ENCODE data around the gene GALNT1. TPM values are rescaled to one million over a fixed set of nuclear protein-coding genes. Genes with fewer than 3 reads are reported as not detected.
A peak's percentile ranks its signal among the peaks of the same experiment; 100 is the strongest.

The GALNT1 gene
- total and polyA plus RNA-seq, 2 donors (not counting 1 experiment from before 2014, with no cell fraction given) = 7.5 to 51.3 TPM

GRCh38 chr18:35618696-35619095, 37.2 kb downstream of the GALNT1 start:
- no peak for TF ChIP-seq CTCF (IDR thresholded peaks at IDR 0.05)
- no peak for TF ChIP-seq EZH2 (IDR thresholded peaks at IDR 0.05; ENCODE audit: borderline replicate concordance, insufficient read depth, low read depth, low read length, poor library complexity, severe bottlenecking)
- no peak overlapping the region for H3K4me3 ChIP-seq (ENCODE audit: control extremely low read depth in 1 of 5, extremely low read depth in 1 of 5, insufficient read depth in 1 of 5, low read depth in 2 of 5, low read length in 4 of 5)
- H3K4me2 ChIP-seq (replicated peaks; ENCODE audit: low read depth, low read length, poor library complexity, severe bottlenecking) = no peak overlapping the region
- Mint-ChIP-seq H3K9me3 (ENCODE audit: insufficient read depth) (no peaks in the 10 kb centered on the region), H3K4me1 (peaks cover 38% of the 10 kb centered on the region), H3K27ac (no peak overlapping the region), H3K27me3 (no peaks in the 10 kb centered on the region), H3K4me3 (no peak overlapping the region)
- H3K9ac ChIP-seq (ENCODE audit: low read length) = no peak overlapping the region
- ChIA-PET POLR2A (no interaction called here), CTCF (no interaction called here)
- DNase-seq = no peak
- peaks cover 20 to 39% of the 10 kb centered on the region in 2 donors for H3K4me1 ChIP-seq (ENCODE audit: control insufficient read depth in 2 of 2, insufficient read depth in 2 of 2, low read length in 2 of 2)
- H3K27ac ChIP-seq (ENCODE audit: low read length in 2 of 2) = no peak overlapping the region
- no CpG with 5 or more reads among the region's 5 CpGs for WGBS (ENCODE audit: insufficient coverage)
- H2AFZ ChIP-seq (ENCODE audit: insufficient read depth, low read depth, low read length, poor library complexity, severe bottlenecking) = no peak overlapping the region
- H3K79me2 ChIP-seq (ENCODE audit: control insufficient read depth, insufficient read depth, low read length) = peaks cover 77% of the 10 kb centered on the region
- no peaks in the 10 kb centered on the region for H4K20me1 ChIP-seq (ENCODE audit: control insufficient read depth, insufficient read depth, low read length, poor library complexity, severe bottlenecking)
- no peaks in the 10 kb centered on the region for H3K27me3 ChIP-seq (replicated peaks in 1 of 4; ENCODE audit: control extremely low read depth in 1 of 4, control insufficient read depth in 3 of 4, insufficient read depth in 4 of 4, low read length in 3 of 4)
- peaks cover 0 to 2% of the 10 kb centered on the region in 2 experiments for H3K36me3 ChIP-seq (replicated peaks in 1 of 2; ENCODE audit: control extremely low read depth in 1 of 2, control insufficient read depth in 1 of 2, extremely low read depth in 1 of 2, insufficient read depth in 2 of 2, low read length in 1 of 2)
- intact Hi-C loops (cut with micrococcal nuclease) = loop anchor here (5.0 kb wide), 2 partner anchors 44 to 449 kb away; partner anchors contain the start of gene RPRD1A
- no peaks in the 10 kb centered on the region for H3K9me3 ChIP-seq (ENCODE audit: control extremely low read depth in 1 of 3, control insufficient read depth in 2 of 3, insufficient read depth in 1 of 3, low read length in 2 of 3)
- no peak for ATAC-seq (ENCODE audit: low read depth)

GRCh38 chr18:35619464-35619863, 37.9 kb downstream of the GALNT1 start:
- intact Hi-C loops (cut with micrococcal nuclease) = loop anchor here (5.0 kb wide), 2 partner anchors 43 to 448 kb away; partner anchors contain the start of gene RPRD1A
- peaks cover 43% of the 10 kb centered on the region for H3K4me1 Mint-ChIP-seq

More at GRCh38 chr18:35619464-35619863, 37.9 kb downstream of the GALNT1 start:
- no peak overlapping the region for H2AFZ ChIP-seq (ENCODE audit: insufficient read depth, low read depth, low read length, poor library complexity, severe bottlenecking)
- no peaks in the 10 kb centered on the region for H4K20me1 ChIP-seq (ENCODE audit: control insufficient read depth, insufficient read depth, low read length, poor library complexity, severe bottlenecking)
- no peaks in the 10 kb centered on the region for H3K9me3 ChIP-seq (ENCODE audit: control extremely low read depth in 1 of 3, control insufficient read depth in 2 of 3, insufficient read depth in 1 of 3, low read length in 2 of 3)
- H3K9ac ChIP-seq (ENCODE audit: low read length) = no peak overlapping the region
- WGBS (ENCODE audit: insufficient coverage) = 100% methylated on average over 3 of the region's 4 CpGs
- no peak overlapping the region for H3K4me3 Mint-ChIP-seq
- peaks cover 78% of the 10 kb centered on the region for H3K79me2 ChIP-seq (ENCODE audit: control insufficient read depth, insufficient read depth, low read length)
- H3K9me3 Mint-ChIP-seq (ENCODE audit: insufficient read depth) = no peaks in the 10 kb centered on the region
- peaks cover 20 to 45% of the 10 kb centered on the region in 2 donors for H3K4me1 ChIP-seq (ENCODE audit: control insufficient read depth in 2 of 2, insufficient read depth in 2 of 2, low read length in 2 of 2)
- no peaks in the 10 kb centered on the region for H3K36me3 ChIP-seq (replicated peaks in 1 of 2; ENCODE audit: control extremely low read depth in 1 of 2, control insufficient read depth in 1 of 2, extremely low read depth in 1 of 2, insufficient read depth in 2 of 2, low read length in 1 of 2)
- DNase-seq (no peak), ATAC-seq (ENCODE audit: low read depth) (no peak)
- POLR2A ChIA-PET = no interaction called here
- TF ChIP-seq CTCF (IDR thresholded peaks at IDR 0.05) (no peak), EZH2 (IDR thresholded peaks at IDR 0.05; ENCODE audit: borderline replicate concordance, insufficient read depth, low read depth, low read length, poor library complexity, severe bottlenecking) (no peak)
- H3K4me3 ChIP-seq (ENCODE audit: control extremely low read depth in 1 of 5, extremely low read depth in 1 of 5, insufficient read depth in 1 of 5, low read depth in 2 of 5, low read length in 4 of 5) = no peak overlapping the region
- no peaks in the 10 kb centered on the region for H3K27me3 ChIP-seq (replicated peaks in 1 of 4; ENCODE audit: control extremely low read depth in 1 of 4, control insufficient read depth in 3 of 4, insufficient read depth in 4 of 4, low read length in 3 of 4)
- CTCF ChIA-PET = interaction anchor here (0.9 kb wide), 1 partner anchor 31 kb away, joined by 4 read pairs; no protein-coding TSS in a partner anchor
- H3K4me2 ChIP-seq (replicated peaks; ENCODE audit: low read depth, low read length, poor library complexity, severe bottlenecking) = no peak overlapping the region
- H3K27me3 Mint-ChIP-seq = no peaks in the 10 kb centered on the region
- H3K27ac Mint-ChIP-seq = peak overlapping the region; percentile 17
- no peak overlapping the region for H3K27ac ChIP-seq (ENCODE audit: low read length in 2 of 2)
